Esophagus squamous epithelium (tissue), 5 donors: ENCODE results near the gene FBLN7. TPM values are rescaled to one million over a fixed set of nuclear protein-coding genes. Genes with fewer than 3 reads are reported as not detected.

ENCODE experiments used
- DNase-seq: peaks from one replicate; lab custom pipeline; 2025; lab: John Stamatoyannopoulos, UW
- H3K27ac ChIP-seq, 4 donors: fragments of 200-600 bp; sonication (generic); one replicate each; pipeline ENCODE4 v1.5.1; 2016 to 2019; ENCODE audit warnings: mild to moderate bottlenecking in 1 of 4
- H3K27me3 ChIP-seq, 4 donors: fragments of 200-600 bp; sonication (generic); 1 replicate in 3 of 4; 2 replicates in 1 of 4; pipeline versions ENCODE4 v1.5.1 to v1.6.0; 2017 to 2021; ENCODE audit warnings: antibody characterized with exemption in 1 of 4
- H3K36me3 ChIP-seq, 3 donors: fragments of 200-600 bp; sonication (generic); one replicate each; pipeline ENCODE4 v1.5.1; 2016 to 2019
- H3K4me1 ChIP-seq, 3 donors: fragments of 200-600 bp; sonication (generic); one replicate each; pipeline ENCODE4 v1.5.1; 2017 to 2019
- H3K4me3 ChIP-seq, 4 donors: fragments of 200-600 bp; sonication (generic); 1 replicate in 3 of 4; 2 replicates in 1 of 4; pipeline ENCODE4 v1.5.1; 2016 to 2019; ENCODE audit warnings: mild to moderate bottlenecking in 2 of 4, moderate library complexity in 1 of 4
- H3K9me3 ChIP-seq, 3 donors: fragments of 200-600 bp; sonication (generic); one replicate each; pipeline ENCODE4 v1.5.1; 2016 to 2019
- POLR2A ChIP-seq, 4 donors: fragments of 450-650 bp; IDR thresholded peaks; one replicate each; pipeline ENCODE4 v1.6.1; 2017; ENCODE audit warnings: antibody characterized with exemption in 4 of 4, mild to moderate bottlenecking in 4 of 4, moderate library complexity in 3 of 4
- WGBS, 2 donors: methylation state at CpG; one replicate each; pipeline ENCODE4 v1.1.5; 2018; 5-methylcytosine and 5-hydroxymethylcytosine counted together
- intact Hi-C: fragments of 100-400 bp; cut with DNase I; formaldehyde crosslinking; loops from one replicate; pipeline ENCODE4 v1.15.0; 2022
- total RNA-seq, 4 donors: library from RNA; depleted of rRNA; stranded (reverse); fragments of >200 nt; gene quantifications; one replicate each; pipeline ENCODE4 v1.1.0, GENCODE V29; 2016
- TF ChIP-seq, protein P1 (sequence below), 6 experiments: fragments of 450-650 bp in 4 of 6; fragments of 200-600 bp in 2 of 6; sonication (generic) in 2 of 6; IDR thresholded peaks; one replicate each; pipeline ENCODE4 v1.5.1; 2016 to 2019; ENCODE audit warnings: antibody characterized with exemption in 6 of 6, mild to moderate bottlenecking in 4 of 6, moderate library complexity in 4 of 6
- donor health status: DM: yes; HTN: yes; CAD: no.

Gene FBLN7
- total RNA-seq, 4 donors from 2014 or later = 1.1 to 2.9 (median 2.5) TPM; not detected in 1

DNA sequence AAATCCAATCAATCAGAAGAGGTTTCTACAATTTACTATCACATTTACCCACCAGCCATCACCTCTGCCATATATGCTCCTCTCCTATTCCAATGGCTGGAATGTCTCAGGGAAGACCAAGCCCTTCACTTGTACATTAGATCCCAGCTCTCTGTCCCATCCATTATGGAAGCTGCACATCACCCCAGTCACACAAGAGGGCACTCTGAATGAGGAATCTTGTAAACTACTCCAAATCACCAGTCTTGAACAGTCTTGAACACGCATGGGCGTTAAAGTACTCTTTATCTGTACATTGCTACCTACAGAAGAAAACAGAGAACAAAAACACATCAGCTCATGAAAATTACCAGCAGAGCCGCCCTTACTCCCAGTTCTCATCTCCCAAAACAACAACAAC is 78.0 kb downstream of the FBLN7 start:
- Histone ChIP-seq H3K27ac (no peak overlapping the region), H3K27me3 (no peaks in the 10 kb centered on the region)

DNA sequence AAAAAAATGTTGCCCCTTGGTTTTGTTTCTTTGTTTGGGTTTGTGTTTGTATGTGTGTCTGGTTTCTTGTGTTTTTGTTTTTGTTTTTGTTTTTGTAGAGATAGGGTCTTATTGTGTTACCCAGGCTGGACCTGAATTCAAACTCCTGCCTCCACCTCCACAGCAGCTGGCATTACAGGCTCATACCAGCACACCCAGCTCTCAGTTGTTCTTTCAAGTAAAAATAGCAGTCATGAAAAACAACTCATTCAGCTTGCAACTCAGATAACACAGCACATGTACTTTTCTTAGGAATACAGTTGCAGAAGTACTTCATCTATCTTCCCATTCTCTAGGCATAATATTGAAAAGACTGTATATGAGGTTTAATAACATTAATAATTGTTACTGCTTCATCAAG is 79.7 kb downstream of the FBLN7 start:
- no peak for TF ChIP-seq POLR2A (IDR thresholded peaks at IDR 0.05)
- TF ChIP-seq, protein P1, sequence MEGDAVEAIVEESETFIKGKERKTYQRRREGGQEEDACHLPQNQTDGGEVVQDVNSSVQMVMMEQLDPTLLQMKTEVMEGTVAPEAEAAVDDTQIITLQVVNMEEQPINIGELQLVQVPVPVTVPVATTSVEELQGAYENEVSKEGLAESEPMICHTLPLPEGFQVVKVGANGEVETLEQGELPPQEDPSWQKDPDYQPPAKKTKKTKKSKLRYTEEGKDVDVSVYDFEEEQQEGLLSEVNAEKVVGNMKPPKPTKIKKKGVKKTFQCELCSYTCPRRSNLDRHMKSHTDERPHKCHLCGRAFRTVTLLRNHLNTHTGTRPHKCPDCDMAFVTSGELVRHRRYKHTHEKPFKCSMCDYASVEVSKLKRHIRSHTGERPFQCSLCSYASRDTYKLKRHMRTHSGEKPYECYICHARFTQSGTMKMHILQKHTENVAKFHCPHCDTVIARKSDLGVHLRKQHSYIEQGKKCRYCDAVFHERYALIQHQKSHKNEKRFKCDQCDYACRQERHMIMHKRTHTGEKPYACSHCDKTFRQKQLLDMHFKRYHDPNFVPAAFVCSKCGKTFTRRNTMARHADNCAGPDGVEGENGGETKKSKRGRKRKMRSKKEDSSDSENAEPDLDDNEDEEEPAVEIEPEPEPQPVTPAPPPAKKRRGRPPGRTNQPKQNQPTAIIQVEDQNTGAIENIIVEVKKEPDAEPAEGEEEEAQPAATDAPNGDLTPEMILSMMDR (IDR thresholded peaks at IDR 0.05) = no peak
- Histone ChIP-seq H3K27ac (no peak overlapping the region), H3K36me3 (peaks cover 0 to 42% (median 3%) of the 10 kb centered on the region in 3 donors), H3K4me1 (no peaks in the 10 kb centered on the region), H3K4me3 (no peak overlapping the region), H3K9me3 (no peaks in the 10 kb centered on the region), H3K27me3 (no peaks in the 10 kb centered on the region)
- DNase-seq = no peak
- intact Hi-C loops = no loop called here

More for the DNA sequence above, 78.0 kb downstream of the FBLN7 start:
- no peak for TF ChIP-seq POLR2A (IDR thresholded peaks at IDR 0.05)
- TF ChIP-seq, protein P1 (IDR thresholded peaks at IDR 0.05) = peak in 1 of 6 experiments; percentile 5
- Histone ChIP-seq H3K4me3 (no peak overlapping the region), H3K9me3 (no peaks in the 10 kb centered on the region), H3K4me1 (no peaks in the 10 kb centered on the region), H3K36me3 (peaks cover 0 to 41% (median 3%) of the 10 kb centered on the region in 3 donors)
- intact Hi-C loops = no loop called here
- DNase-seq = no peak
- 75 to 86% methylated on average over 3 of the region's 3 CpGs for WGBS, 2 donors

DNA sequence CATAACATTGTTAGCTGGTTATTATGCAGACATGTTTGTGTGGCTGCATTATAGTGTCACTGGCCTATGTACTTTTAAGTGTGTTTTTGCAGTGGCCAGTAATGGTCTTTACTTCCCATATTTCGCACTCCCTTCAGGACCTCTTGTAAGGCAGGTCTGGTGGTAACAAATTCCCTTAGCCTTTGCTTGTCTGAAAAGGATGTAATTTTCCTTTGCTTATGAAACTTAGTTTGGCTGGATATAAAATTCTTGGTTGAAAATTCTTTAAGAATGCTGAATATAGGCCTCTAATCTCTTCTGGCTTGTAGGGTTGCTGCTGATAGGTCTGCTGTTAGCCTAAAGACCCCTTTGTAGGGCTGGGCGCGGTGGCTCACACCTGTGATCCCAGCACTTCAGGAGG is 82.0 kb downstream of the FBLN7 start:
- no peak overlapping the region for H3K27ac ChIP-seq
- 83 to 100% methylated on average over 1 to 3 of the region's 3 CpGs for WGBS, 2 donors
- intact Hi-C loops = no loop called here
- H3K9me3 ChIP-seq = no peaks in the 10 kb centered on the region
- TF ChIP-seq POLR2A (IDR thresholded peaks at IDR 0.05) = no peak
- TF ChIP-seq, protein P1 (IDR thresholded peaks at IDR 0.05) = no peak
- DNase-seq = no peak
- no peaks in the 10 kb centered on the region for H3K4me1 ChIP-seq
- H3K4me3 ChIP-seq = no peak overlapping the region
- peaks cover 0 to 34% (median 0%) of the 10 kb centered on the region in 3 donors for H3K36me3 ChIP-seq
- no peaks in the 10 kb centered on the region for H3K27me3 ChIP-seq

DNA sequence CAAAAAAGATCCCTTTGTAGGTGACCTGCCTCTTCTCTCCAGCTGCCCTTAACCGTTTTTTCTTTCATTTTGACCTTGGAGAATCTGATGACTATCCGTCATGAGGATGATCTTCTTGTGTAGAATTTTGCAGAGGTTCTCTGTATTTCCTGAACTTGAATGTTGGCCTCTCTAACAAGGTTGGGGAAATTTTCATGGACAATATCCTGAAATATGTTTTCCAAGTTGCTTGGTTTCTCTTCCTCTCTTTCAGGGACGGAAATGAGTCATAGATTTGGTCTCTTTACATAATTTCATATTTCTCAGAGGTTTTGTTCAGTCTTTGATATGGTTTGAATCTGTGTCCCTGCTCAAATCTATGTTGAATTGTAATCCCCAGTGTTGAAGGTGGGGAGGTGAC is 82.6 kb downstream of the FBLN7 start:
- no peak for DNase-seq
- Histone ChIP-seq H3K27ac (no peak overlapping the region), H3K36me3 (peaks cover 0 to 34% (median 0%) of the 10 kb centered on the region in 3 donors), H3K27me3 (no peaks in the 10 kb centered on the region), H3K4me3 (no peak overlapping the region), H3K9me3 (no peaks in the 10 kb centered on the region), H3K4me1 (no peaks in the 10 kb centered on the region)
- WGBS, 2 donors = 90 to 93% methylated on average over 3 of the region's 3 CpGs
- TF ChIP-seq, protein P1 (IDR thresholded peaks at IDR 0.05) = no peak
- TF ChIP-seq POLR2A (IDR thresholded peaks at IDR 0.05) = no peak
- intact Hi-C loops = no loop called here

DNA sequence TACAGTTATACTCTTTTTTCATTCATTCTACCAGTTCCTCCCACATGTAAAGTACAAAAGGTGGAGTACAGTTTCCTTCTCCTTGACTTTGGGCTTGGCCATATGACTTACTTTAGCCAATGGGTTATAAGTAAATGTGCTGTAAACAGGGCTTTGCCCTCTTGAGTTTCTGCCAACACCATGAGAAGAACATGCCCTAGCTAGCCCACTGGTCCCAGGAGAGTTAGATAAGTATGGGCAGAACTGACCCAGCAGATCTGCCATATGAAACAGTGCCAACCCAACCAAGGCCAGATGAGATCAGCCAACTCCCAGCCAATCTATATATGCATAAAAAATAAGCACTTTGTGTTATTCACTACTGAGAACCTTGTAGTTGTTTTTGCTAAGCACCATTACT is 91.2 kb downstream of the FBLN7 start:
- Histone ChIP-seq H3K27ac (peak overlapping the region in 2 of 4 donors; percentile 30 to 31), H3K4me1 (peaks cover 0 to 12% (median 0%) of the 10 kb centered on the region in 3 donors), H3K9me3 (no peaks in the 10 kb centered on the region), H3K36me3 (peaks cover 0 to 64% (median 0%) of the 10 kb centered on the region in 3 donors), H3K27me3 (no peaks in the 10 kb centered on the region), H3K4me3 (no peak overlapping the region)
- TF ChIP-seq POLR2A (IDR thresholded peaks at IDR 0.05) = no peak
- TF ChIP-seq, protein P1 (IDR thresholded peaks at IDR 0.05) = no peak
- intact Hi-C loops = no loop called here
- DNase-seq = no peak
